CD4-positive, alpha-beta T cell treated with Interleukin-6 at 100 ng/mL for 8 hours (primary cell): ENCODE measurements around the gene TLCD1.
A peak's percentile ranks its signal among the peaks of the same experiment; 100 is the strongest.

ENCODE experiments used
- DNase-seq: peaks from one replicate; pipeline ENCODE4 v3.0.0-alpha.2; 2020; ENCODE audit warnings: mixed read lengths, low spot score

Gene TLCD1, protein sequence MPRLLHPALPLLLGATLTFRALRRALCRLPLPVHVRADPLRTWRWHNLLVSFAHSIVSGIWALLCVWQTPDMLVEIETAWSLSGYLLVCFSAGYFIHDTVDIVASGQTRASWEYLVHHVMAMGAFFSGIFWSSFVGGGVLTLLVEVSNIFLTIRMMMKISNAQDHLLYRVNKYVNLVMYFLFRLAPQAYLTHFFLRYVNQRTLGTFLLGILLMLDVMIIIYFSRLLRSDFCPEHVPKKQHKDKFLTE

DNA sequence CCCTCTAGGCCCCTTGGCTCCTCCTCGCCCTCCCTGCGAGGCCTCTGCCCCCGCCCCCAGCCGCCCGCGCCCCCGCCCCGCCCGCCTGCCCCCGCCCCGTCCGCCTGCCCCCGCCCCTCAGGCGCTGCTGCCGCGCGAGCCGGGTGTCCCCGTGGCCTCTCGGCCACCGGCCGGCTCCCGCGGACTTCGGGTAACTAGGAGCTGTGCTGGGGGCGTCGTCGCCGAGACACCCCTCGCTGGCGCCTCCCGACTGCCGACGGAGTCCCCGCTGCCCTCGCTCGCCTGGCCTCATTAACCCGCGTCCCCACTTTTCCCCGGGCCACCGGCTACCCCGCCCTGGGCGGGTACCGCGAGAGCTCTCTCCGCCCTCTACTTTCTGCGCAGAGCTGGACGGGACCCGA lies at the start of gene TLCD1:
Gene TLCD1 (minus strand): TSS at position 8 of the 401 bp plus-strand sequence. CDS start 136 bp downstream, outside the sequence.
- peak; percentile 59 for DNase-seq

DNA sequence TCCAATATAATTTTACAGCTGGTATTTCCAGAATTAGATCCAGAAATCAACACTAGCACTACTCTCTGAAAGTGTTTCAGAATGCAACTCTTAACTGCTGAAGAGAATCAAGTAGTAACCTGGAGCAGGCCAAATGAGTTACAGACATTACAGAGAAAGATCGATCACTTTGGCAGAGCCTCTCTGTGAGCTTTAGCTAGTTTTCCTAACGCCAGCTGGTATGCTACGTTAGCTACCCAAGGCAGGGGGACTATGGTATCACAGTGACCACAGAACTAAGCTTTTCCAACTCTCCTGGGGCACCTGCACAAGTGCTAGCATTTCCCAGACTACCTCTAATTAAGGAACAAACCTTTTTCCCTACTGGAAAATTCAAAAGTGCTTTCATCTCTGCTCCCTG lies 48.2 kb upstream of the TLCD1 start:
- DNase-seq: no peak

DNA sequence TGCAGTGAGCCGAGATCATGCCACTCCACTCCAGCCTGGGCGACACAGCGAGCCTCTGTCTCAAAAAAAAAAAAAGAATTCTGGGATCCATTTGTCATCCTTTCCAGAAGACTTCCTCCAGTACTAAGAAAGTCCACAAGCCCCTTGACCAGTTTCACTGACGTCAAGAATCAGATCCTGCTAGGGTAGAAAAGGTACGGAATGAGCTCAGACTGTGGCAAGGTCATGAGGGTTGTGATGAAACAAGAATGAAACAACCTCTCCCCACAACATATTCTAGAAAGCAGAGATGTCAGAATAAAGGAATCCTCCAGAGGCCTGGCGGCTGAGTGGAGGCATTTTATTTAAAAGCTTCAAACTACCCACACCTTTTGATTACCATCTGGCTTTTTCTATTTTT lies 47.7 kb upstream of the TLCD1 start:
- DNase-seq: no peak

DNA sequence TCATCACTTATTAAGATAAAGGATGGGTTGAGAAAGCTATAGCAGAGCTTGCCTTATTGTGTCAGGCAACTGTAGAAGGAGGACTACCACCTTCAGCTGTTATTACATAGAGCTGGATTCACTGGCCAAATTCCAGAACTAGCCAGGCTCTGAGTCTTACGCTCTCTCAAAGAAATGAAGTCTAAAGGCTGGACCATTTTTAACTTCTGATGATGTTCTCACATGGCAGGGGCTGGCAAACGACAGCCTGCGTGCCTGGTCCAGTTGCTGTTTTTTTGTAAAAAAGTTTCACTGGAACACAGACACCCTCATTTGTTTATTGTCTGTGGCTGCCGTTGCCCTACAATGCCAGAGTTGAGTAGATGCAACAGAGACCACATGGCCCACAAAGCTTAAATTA lies 39.0 kb upstream of the TLCD1 start:
- DNase-seq: no peak

DNA sequence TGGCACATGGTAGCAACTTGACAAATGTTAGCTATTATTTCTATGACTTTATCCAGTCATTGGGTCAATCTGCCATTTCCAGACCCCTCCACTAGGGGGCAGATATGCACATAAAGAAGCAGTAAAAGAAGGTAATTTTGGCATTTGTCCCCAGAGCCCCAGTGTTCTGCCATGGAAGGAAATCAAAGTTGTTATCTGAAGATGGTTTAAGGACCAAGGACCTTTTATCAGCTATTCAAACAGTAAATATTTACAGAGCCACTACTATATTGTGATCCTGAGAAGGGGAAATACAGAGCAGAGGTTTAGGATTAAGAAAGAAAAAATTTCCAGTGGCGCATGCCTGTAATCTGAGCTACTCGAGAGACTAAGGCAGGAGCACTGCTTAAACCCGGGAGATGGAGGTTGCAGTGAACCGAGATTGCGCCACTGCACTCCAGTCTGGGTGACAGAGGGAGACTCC lies 37.8 kb upstream of the TLCD1 start:
- DNase-seq: peak; percentile 75

DNA sequence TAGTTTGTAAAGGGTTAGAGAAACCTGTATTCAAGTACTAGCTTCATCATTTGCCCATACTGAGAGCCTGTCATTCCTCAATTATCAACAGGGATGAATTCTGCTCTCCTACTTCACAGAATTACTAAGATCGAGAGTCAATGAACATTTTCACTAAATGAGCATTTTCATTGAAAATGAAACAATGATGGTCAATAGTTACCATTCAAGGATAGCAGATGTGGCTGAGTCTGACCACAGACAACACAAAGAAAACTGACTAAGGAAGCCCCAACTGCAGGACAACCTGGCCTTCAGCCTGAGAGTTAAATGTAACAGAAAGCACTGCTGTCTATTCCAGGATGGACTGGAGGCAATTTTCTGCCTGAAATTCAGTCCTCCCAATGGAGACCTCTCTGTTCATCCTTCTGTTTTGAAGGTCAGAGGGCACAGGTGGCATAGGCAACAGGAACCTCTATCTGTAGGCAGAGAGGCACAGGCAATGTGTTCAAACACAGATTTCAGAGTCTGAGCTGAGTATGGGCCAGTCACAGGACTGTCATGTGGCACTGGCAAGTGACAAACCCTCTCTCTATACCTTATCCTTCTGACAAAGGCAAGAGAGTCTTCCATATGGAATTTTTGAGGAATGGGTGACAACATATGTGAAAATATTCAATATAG lies 37.2 kb upstream of the TLCD1 start:
- no peak for DNase-seq

DNA sequence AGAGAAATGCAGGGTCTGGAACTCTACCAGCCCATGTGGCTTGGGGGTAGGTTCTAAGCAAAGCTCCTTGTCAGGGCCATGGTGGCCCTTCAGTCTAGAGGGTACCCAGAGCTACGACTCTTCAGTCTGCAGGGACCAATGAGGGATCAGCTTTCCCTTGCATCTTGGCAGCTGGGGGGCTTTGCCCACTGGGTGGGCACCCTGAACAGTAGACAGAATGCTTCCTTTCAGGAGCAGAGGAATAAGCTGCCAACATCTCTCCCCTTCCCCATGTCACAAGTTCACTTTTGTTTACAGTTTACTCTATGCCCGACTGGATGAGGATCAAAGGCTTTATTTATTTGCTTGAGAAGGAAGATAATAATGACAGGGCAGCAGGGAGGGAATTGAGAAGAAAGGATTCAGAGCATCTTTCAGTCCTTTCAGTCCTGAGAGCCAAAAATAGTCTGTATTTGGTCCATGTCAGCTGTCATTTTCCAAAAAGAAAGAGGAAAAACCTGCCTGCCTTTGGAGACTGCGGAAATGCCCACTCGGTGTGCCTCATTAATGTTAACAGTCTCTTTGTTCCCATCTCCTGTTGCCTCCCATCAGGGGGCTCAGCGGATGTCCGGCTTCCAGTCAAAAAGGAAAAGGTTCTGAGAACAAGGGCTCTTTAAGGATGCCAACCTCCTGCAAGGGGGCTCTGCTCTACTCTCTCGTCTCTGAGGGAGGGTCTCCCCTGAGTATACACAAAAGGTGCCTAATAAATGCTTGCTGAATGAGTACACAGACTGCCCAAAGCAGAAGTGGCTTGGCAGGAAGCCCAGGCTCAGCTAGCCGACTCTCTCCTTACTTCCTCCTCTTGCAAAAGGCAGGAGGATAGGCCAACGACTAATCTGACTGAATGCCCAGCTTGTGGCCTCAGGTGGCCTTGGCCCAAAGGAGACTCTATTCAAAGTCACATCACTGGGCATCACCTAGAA lies 34.8 kb upstream of the TLCD1 start:
- DNase-seq: no peak

DNA sequence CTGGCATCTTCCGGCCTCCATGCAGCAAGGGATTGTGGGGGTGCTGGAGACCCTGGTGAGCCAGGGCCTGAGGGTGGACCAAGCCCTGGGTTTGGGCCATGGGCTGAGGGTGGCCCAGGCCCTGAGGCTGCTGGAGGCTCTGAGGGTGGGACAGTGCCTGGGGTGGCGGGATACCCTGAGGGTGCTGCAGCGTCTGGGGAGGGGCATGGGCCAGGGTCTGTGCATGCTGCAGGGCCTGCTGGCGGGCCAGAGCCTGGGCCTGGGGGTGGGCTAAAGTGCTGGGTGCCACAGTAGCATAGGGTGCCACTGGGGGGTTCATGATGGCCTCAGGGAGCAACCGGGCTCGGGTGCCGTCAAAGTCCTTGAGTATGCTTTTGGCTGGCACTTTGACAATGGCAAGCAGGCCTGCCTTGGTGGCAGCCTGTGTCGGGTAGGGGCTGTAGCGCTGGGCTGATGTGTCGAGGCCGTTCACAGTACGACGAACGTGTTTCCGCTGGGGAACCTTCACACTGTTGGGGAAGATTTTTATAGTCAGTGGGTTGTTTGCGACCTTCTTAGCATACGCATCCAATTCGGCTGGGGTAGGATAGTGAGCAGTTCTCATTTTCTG lies 33.3 kb upstream of the TLCD1 start:
- no peak for DNase-seq

DNA sequence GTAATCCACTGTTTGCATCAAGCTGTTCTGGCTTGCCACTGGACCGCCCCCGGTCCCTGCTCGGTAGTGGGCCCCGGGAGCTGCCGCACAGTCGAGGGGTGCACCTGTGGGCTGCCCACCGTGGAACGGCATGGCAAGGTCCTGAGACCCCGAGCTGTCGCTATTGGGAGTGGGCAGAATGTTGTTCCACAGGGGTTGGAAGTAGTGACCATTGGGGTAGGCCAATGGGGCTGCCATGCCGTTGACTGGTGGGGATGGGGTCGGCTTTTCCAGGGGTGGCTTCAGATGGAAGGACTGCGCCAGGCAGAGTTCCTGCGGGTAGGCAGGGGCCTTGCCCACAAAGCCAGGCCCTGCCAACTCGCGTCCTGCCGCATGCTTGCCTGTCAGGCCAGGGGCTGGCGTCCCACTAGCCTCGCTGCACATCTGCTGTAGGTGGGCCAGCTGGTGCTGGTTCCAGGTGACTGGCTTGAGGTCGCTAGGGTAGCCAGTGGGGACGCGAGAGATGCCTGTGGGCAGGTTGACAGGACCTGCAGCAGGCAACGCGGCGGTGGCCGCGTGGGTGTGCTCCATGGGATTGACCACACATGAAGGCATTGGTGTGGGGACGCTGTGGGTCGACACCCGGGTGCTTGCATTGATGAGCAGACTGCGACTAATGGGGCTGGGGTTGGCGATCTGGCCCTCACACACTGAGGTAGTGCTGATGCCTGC lies 32.5 kb upstream of the TLCD1 start:
- no peak for DNase-seq

DNA sequence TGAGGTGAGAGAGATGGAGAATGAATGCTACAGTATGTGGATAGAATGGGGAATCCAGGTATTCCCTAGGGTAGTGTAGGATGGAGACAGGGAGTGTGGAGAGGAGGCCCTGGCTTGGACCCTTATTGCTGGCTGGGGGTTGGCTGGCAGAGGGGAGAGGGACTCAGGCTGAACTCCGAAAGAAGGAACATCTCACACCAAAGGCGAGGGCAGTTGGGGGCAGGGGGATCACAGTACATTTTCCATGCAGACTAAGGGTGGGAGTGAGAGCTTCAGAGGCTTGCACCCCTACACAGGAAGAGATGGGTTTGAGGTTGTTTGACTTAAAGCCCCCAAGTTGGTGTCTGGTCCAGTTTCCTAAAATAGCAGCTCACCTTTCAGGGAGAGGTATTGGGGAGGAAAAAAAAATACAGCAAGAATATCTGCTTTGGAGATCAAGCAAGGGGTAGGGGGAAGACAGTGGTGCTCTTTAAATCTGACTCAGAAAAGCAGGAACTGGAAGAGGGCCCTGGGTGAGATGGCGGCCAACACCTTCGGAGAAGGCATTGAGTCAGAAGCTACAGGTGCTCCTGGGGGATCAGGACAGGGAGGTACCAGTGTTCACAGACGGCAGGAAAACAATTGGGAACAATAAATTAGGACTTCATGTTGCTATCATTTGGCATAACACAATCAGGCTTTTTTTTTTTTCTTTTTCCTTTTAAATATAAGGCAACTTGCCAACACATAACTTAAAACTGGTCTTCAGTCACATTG lies 30.2 kb upstream of the TLCD1 start:
- no peak for DNase-seq

DNA sequence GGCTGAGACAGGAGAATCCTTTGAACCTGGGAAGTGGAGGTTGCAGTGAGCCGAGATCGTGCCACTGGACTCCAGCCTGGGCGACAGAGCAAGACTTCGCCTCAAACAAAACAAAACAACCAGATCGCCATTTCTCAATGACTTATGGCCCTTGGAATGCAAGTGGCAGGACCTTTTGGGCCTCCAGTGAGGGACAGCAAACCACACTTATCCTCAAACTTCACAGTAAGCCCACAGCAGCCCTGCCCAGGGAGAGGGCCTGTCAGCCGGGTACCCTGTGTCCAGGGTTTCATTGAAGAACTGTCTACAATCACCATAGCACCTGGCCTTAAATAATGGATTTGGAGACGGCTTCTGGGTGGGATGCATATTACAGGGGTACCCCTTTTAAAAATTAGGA lies 29.5 kb upstream of the TLCD1 start:
- no peak for DNase-seq

DNA sequence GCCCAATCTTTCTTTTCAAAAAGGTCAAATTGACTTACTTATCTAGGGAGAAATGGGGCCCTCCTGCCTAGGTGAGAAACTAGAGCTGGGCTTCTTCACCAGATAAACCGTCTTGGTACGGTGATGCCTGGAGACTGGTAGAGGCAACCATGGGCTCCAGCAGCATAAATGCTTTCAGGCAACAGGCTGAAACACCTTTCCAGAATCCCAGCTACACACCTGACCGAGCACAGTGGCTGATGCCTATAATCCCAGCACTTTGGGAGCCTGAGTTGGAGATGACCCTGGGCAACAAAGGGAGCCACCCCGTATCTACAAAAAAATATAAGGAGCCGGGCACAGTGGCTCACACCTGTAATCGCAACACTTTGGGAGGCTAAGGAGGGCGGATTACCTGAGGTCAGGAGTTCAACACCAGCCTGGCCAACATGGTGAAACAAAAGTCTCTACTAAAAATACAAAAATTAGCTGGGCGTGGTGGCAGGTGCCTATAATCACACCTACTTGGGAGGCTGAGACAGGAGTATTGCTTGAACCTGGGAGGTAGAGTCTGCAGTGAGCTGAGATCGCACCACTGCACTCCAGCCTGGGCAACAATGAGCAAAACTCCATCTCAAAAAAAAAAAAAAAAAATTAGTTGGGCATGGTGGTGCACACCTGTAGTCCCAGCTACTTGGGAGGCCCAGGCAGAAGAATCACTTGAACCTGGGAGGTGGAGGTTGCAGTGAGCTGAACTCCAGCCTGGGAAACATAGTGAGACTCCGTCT lies 25.8 kb upstream of the TLCD1 start:
- no peak for DNase-seq

DNA sequence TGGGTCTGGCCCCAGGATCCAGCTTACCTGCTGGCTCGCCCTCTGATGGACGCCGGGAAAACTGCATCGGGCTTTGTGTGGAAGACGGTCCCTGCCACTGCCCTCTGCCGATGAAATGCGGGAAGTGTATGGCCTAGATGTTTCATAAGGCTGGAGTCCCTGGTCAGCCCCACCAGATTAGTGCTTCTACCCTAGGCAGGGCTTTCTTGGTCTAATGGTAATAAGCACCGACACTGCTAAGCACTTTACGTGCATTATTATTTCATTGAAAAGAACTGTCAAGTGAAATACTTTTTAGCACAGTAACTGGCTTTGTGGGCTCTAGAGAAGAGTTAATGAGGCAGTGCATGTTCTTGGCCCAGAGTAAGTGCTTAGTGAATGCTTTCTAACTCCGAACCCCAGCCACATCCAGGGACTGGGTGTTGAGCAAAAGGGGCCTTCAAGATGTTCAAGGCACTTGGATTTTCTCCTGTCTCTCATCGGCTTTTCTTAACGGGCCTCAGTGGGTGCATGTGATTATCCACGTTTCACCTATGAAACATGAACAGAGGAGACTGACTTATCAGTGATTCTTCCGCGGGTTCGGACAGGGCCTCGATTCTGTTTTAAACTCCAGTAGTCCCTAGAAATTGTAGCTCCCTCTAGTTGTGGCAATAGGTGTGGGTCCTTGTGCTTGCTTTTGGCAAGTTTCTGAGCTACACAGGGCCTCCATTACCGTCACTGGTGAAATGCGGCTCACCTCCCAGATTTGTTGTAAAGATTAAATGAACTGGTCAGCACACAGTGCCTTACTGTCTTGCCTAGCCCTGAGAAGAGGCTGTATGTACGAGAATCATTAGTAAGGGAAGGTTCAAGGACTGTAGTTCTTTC lies 24.4 kb upstream of the TLCD1 start:
- DNase-seq: peak; percentile 87

DNA sequence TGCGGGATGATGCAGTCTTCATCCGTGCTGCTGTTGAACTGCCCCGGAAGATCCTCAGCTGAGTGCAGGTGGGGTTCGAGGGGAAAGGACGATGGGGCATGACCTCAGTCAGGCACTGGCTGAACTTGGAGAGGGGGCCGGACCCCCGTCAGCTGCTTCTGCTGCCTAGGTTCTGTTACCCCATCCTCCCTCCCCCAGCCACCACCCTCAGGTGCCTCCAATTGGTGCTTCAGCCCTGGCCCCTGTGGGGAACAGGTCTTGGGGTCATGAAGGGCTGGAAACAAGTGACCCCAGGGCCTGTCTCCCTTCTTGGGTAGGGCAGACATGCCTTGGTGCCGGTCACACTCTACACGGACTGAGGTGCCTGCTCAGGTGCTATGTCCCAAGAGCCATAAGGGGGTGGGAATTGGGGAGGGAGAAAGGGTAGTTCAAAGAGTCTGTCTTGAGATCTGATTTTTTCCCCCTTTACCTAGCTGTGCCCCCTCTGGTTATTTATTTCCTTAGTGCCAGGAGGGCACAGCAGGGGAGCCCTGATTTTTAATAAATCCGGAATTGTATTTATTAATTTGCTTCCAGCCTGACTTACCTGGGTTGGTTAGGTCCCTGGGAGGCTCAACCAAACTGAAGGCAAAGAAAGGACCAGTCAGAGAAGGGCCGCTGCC lies 23.6 kb upstream of the TLCD1 start:
- no peak for DNase-seq

DNA sequence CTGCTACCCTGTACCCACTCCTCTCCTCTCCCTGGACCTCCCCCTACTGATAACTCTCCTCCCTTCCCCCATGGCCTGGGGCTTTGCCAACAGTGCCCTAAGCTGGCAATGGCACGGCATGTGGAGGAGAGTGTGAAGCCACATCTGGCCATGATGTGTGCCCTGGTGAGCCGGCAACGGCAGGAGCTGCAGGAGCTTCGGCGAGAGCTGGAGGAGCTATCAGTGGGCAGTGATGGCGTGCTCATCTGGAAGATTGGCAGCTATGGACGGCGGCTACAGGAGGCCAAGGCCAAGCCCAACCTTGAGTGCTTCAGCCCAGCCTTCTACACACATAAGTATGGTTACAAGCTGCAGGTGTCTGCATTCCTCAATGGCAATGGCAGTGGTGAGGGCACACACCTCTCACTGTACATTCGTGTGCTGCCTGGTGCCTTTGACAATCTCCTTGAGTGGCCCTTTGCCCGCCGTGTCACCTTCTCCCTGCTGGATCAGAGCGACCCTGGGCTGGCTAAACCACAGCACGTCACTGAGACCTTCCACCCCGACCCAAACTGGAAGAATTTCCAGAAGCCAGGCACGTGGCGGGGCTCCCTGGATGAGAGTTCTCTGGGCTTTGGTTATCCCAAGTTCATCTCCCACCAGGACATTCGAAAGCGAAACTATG lies 23.0 kb upstream of the TLCD1 start:
- DNase-seq: no peak

DNA sequence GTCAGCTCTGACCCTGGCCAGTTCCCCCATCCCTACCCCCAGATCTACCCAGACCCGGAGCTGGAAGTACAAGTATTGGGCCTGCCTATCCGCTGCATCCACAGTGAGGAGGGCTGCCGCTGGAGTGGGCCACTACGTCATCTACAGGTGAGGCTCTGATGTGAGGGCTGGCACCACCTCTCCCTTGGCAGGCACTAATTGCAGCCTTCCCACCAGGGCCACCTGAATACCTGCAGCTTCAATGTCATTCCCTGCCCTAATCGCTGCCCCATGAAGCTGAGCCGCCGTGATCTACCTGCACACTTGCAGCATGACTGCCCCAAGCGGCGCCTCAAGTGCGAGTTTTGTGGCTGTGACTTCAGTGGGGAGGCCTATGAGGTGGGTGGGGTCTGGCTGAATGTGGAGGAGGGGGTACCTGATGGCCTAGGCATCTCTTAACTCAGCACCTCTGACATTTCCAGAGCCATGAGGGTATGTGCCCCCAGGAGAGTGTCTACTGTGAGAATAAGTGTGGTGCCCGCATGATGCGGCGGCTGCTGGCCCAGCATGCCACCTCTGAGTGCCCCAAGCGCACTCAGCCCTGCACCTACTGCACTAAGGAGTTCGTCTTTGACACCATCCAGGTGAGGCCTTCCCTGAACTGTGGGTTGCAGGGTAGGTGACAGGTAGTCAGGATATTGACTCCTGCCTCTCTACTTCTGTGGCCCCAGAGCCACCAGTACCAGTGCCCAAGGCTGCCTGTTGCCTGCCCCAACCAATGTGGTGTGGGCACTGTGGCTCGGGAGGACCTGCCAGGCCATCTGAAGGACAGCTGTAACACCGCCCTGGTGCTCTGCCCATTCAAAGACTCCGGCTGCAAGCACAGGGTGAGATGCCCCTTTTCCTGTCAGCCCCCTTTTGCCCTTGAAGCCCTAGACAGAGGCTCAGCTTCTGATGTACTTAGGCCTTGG lies 22.0 kb upstream of the TLCD1 start:
- no peak for DNase-seq
